H1 (cell line): Measurements from ENCODE around the gene LRP8. TPM values are rescaled to one million over a fixed set of nuclear protein-coding genes. Genes with fewer than 3 reads are reported as not detected.

Experiments used
- CTCF ChIA-PET: fragments of 300-600 bp; sonication (Branson Sonifier 250); formaldehyde crosslinking; loops from one replicate; lab custom pipeline; 2021; ENCODE audit not compliant: partially characterized antibody; lab: Charles Lee
- POLR2A ChIA-PET: fragments of 300-600 bp; sonication (Branson Sonifier 250); formaldehyde crosslinking; loops from one replicate; lab custom pipeline; 2021; ENCODE audit warnings: inconsistent platforms; ENCODE audit not compliant: partially characterized antibody; lab: Charles Lee
- DNase-seq, 2 experiments: peaks; one replicate each; pipeline versions ENCODE4 v3.0.0 to v3.0.0-alpha.2; 2010 to 2022; ENCODE audit warnings: low spot score in 2 of 2, low read depth in 1 of 2, mixed read lengths in 1 of 2
- FAIRE-seq: peaks from 2 replicates; lab custom pipeline; 2011; peaks lifted over from hg19 to GRCh38; lab: Jason Lieb, UNC
- H2AFZ ChIP-seq: 2 replicates; pipeline ENCODE4 v1.8.1; 2012; ENCODE audit warnings: low read length, inconsistent platforms
- H2AK5ac ChIP-seq: 2 replicates; pipeline ENCODE4 v1.6.1; 2013; ENCODE audit warnings: low read depth, low read length
- H2BK120ac ChIP-seq: replicated peaks from 2 replicates; pipeline ENCODE3; 2013; ENCODE audit warnings: low read depth, low read length, inconsistent platforms
- H2BK12ac ChIP-seq: 2 replicates; pipeline ENCODE4 v1.6.1; 2013; ENCODE audit warnings: low read depth, low read length
- H2BK15ac ChIP-seq: 2 replicates; pipeline ENCODE4 v1.6.1; 2013; ENCODE audit warnings: low read length
- H2BK20ac ChIP-seq: 2 replicates; pipeline ENCODE4 v1.6.1; 2013; ENCODE audit warnings: low read length
- H2BK5ac ChIP-seq: 2 replicates; pipeline ENCODE4 v1.6.1; 2013; ENCODE audit warnings: low read depth, low read length
- H3K14ac ChIP-seq: 2 replicates; pipeline ENCODE4 v1.6.1; 2013; ENCODE audit warnings: inconsistent platforms; ENCODE audit not compliant: insufficient read length
- H3K18ac ChIP-seq: 2 replicates; pipeline ENCODE4 v1.6.1; 2013; ENCODE audit warnings: low read length; ENCODE audit errors: extremely low read depth
- H3K23ac ChIP-seq: 2 replicates; pipeline ENCODE4 v1.6.1; 2013; ENCODE audit warnings: inconsistent platforms; ENCODE audit not compliant: insufficient read length
- H3K23me2 ChIP-seq: 2 replicates; pipeline ENCODE4 v1.6.1; 2013; ENCODE audit warnings: low read depth, low read length
- H3K27ac ChIP-seq: 2 replicates; pipeline ENCODE4 v1.6.1; 2011; ENCODE audit warnings: low read depth, low read length, inconsistent platforms
- H3K27me3 ChIP-seq, 4 experiments: replicated peaks in 1 of 4; 1 replicate in 1 of 4; 2 replicates in 3 of 4; pipeline versions ENCODE4 v1.6.1 to v1.8.1; 2011 to 2013; ENCODE audit warnings: low read length in 3 of 4, mild to moderate bottlenecking in 3 of 4, inconsistent platforms in 2 of 4, mixed read lengths in 2 of 4, moderate library complexity in 1 of 4; ENCODE audit not compliant: control insufficient read depth in 3 of 4, insufficient read depth in 3 of 4; ENCODE audit errors: extremely low read depth in 1 of 4
- H3K36me3 ChIP-seq, 4 experiments: 2 replicates each; pipeline versions ENCODE4 v1.6.1 to v1.8.1; 2011 to 2013; ENCODE audit warnings: mild to moderate bottlenecking in 4 of 4, low read length in 3 of 4, moderate library complexity in 2 of 4, control low read depth in 1 of 4, inconsistent platforms in 1 of 4; ENCODE audit not compliant: insufficient read depth in 4 of 4, control insufficient read depth in 2 of 4
- H3K4ac ChIP-seq: replicated peaks from 2 replicates; pipeline ENCODE3; 2013; ENCODE audit warnings: low read length, low read depth, mixed read lengths, inconsistent platforms; ENCODE audit not compliant: insufficient read length
- H3K4me1 ChIP-seq, 4 experiments: replicated peaks in 1 of 4; 1 replicate in 1 of 4; 2 replicates in 3 of 4; pipeline versions ENCODE4 v1.6.1 to v1.8.1; 2011 to 2013; ENCODE audit warnings: low read length in 3 of 4, inconsistent platforms in 2 of 4, mixed read lengths in 1 of 4; ENCODE audit not compliant: insufficient read depth in 4 of 4, control insufficient read depth in 3 of 4
- H3K4me2 ChIP-seq, 2 experiments: 2 replicates each; pipeline versions ENCODE4 v1.6.1 to v1.8.1; 2011 to 2013; ENCODE audit warnings: low read depth in 2 of 2, low read length in 2 of 2, control low read depth in 1 of 2, inconsistent platforms in 1 of 2, mild to moderate bottlenecking in 1 of 2; ENCODE audit not compliant: insufficient read depth in 1 of 2
- H3K4me3 ChIP-seq, 4 experiments: fragments of 200-600, 300-600 bp in 1 of 4; sonication (generic), shearing (Covaris generic), sonication (Bioruptor Twin) in 1 of 4; 2 replicates each; pipeline versions ENCODE4 v1.5.1 to v1.8.1; 2011 to 2016; ENCODE audit warnings: low read length in 4 of 4, low read depth in 3 of 4, control low read depth in 2 of 4, inconsistent platforms in 2 of 4, mild to moderate bottlenecking in 2 of 4, mixed read lengths in 1 of 4, moderate library complexity in 1 of 4; ENCODE audit not compliant: insufficient read depth in 2 of 4; ENCODE audit errors: extremely low read depth in 1 of 4
- H3K56ac ChIP-seq: replicated peaks from 2 replicates; pipeline ENCODE3; 2013; ENCODE audit warnings: low read depth, mild to moderate bottlenecking, mixed read lengths, low read length, inconsistent platforms; ENCODE audit not compliant: insufficient read length
- H3K79me1 ChIP-seq: 2 replicates; pipeline ENCODE4 v1.6.1; 2013; ENCODE audit warnings: low read depth, low read length, control low read depth
- H3K79me2 ChIP-seq, 2 experiments: 2 replicates each; pipeline versions ENCODE4 v1.6.1 to v1.8.1; 2012 to 2013; ENCODE audit warnings: low read length in 2 of 2, mild to moderate bottlenecking in 2 of 2, inconsistent platforms in 1 of 2; ENCODE audit not compliant: insufficient read depth in 2 of 2, control insufficient read depth in 1 of 2
- H3K9ac ChIP-seq, 4 experiments: replicated peaks in 1 of 4; 1 replicate in 1 of 4; 2 replicates in 3 of 4; pipeline versions ENCODE4 v1.6.1 to v1.8.1; 2011 to 2013; ENCODE audit warnings: low read depth in 3 of 4, low read length in 3 of 4, control low read depth in 2 of 4, mild to moderate bottlenecking in 2 of 4, moderate library complexity in 2 of 4, inconsistent platforms in 1 of 4; ENCODE audit errors: extremely low read depth in 1 of 4
- H3K9me3 ChIP-seq, 2 experiments: 2 replicates each; pipeline versions ENCODE4 v1.6.1 to v1.8.1; 2012 to 2013; ENCODE audit warnings: mild to moderate bottlenecking in 2 of 2, moderate library complexity in 2 of 2, control low read depth in 1 of 2, inconsistent platforms in 1 of 2, low read depth in 1 of 2, low read length in 1 of 2, mixed read lengths in 1 of 2; ENCODE audit not compliant: insufficient read depth in 2 of 2
- H4K20me1 ChIP-seq, 2 experiments: replicated peaks in 1 of 2; 2 replicates each; pipeline versions ENCODE3 to v1.8.1; 2011 to 2013; ENCODE audit warnings: inconsistent platforms in 2 of 2, low read length in 2 of 2, mild to moderate bottlenecking in 1 of 2; ENCODE audit not compliant: insufficient read depth in 2 of 2, control insufficient read depth in 1 of 2
- H4K5ac ChIP-seq: 2 replicates; pipeline ENCODE4 v1.6.1; 2013; ENCODE audit warnings: low read length, low read depth, mixed read lengths, inconsistent platforms; ENCODE audit not compliant: insufficient read length
- H4K8ac ChIP-seq: 2 replicates; pipeline ENCODE4 v1.8.0; 2013; ENCODE audit warnings: mild to moderate bottlenecking, moderate library complexity, low read length, inconsistent platforms; ENCODE audit not compliant: insufficient read depth; ENCODE audit errors: extremely low read depth
- H4K91ac ChIP-seq: replicated peaks from 2 replicates; pipeline ENCODE3; 2013; ENCODE audit warnings: low read length, mixed read lengths, inconsistent platforms; ENCODE audit not compliant: insufficient read length
- CBX8 ChIP-seq: fragments of 300-800, 300-1000 bp; sonication (generic); IDR thresholded peaks from 2 replicates; pipeline ENCODE4 v1.7.1; 2016; ENCODE audit warnings: low read depth, low read length, borderline replicate concordance
- CREB1 ChIP-seq: IDR thresholded peaks from 2 replicates; pipeline ENCODE4 v1.6.1; 2012; ENCODE audit warnings: inconsistent platforms
- CTBP2 ChIP-seq: IDR thresholded peaks from 2 replicates; pipeline ENCODE4 v1.7.0; 2011; ENCODE audit warnings: borderline replicate concordance, mild to moderate bottlenecking, moderate library complexity, mixed read lengths, low read length; ENCODE audit not compliant: insufficient read depth, insufficient read length
- CTCF ChIP-seq, 3 experiments: IDR thresholded peaks; 1 replicate in 2 of 3; 2 replicates in 1 of 3; pipeline versions ENCODE4 v1.5.1 to v1.6.1; 2011; ENCODE audit warnings: low read length in 3 of 3, mild to moderate bottlenecking in 3 of 3, inconsistent platforms in 2 of 3, low read depth in 1 of 3, moderate library complexity in 1 of 3; ENCODE audit not compliant: insufficient read depth in 1 of 3; ENCODE audit errors: control extremely low read depth in 1 of 3
- MAFK ChIP-seq: IDR thresholded peaks from 2 replicates; pipeline ENCODE4 v1.6.1; 2012; ENCODE audit warnings: low read depth, mild to moderate bottlenecking, improper control_type of control experiment, low read length
- POLR2A ChIP-seq, 2 experiments: IDR thresholded peaks; 1 replicate in 1 of 2; 2 replicates in 1 of 2; pipeline ENCODE4 v1.6.1; 2011; ENCODE audit warnings: low read depth in 2 of 2, low read length in 2 of 2, mild to moderate bottlenecking in 2 of 2; ENCODE audit errors: control extremely low read depth in 1 of 2
- RBBP5 ChIP-seq: IDR thresholded peaks from 2 replicates; pipeline ENCODE4 v1.7.1; 2012; ENCODE audit warnings: low read depth, mild to moderate bottlenecking, inconsistent platforms, low read length, moderate library complexity, borderline replicate concordance
- SP2 ChIP-seq: IDR thresholded peaks from 2 replicates; pipeline ENCODE4 v1.6.1; 2012; ENCODE audit warnings: mild to moderate bottlenecking, low read length, inconsistent platforms
- TAF1 ChIP-seq: IDR thresholded peaks from 2 replicates; pipeline ENCODE4 v1.6.1; 2011; ENCODE audit warnings: mild to moderate bottlenecking, low read depth, low read length
- WGBS, 2 experiments: shearing (Covaris generic) in 1 of 2; methylation state at CpG; one replicate each; pipeline versions ENCODE4 v1.1.6 to v1.1.7; 2013 to 2015; ENCODE audit warnings: low lambda C conversion rate in 2 of 2, mixed read lengths in 2 of 2, inconsistent platforms in 1 of 2, low coverage in 1 of 2, missing lambda C conversion rate in 1 of 2; ENCODE audit not compliant: insufficient replicate concordance in 2 of 2, insufficient coverage in 1 of 2, insufficient read length in 1 of 2; ENCODE audit errors: extremely low coverage in 1 of 2, missing lambda C conversion rate in 1 of 2; 5-methylcytosine and 5-hydroxymethylcytosine counted together
- polyA plus RNA-seq, 7 experiments: library from polyadenylated mRNA; depleted of rRNA in 3 of 7; stranded (reverse) in 5 of 7; unstranded in 2 of 7; fragments of >200 nt in 5 of 7; fragments of 200-250 nt in 2 of 7; gene quantifications; 1 replicate in 5 of 7; 2 replicates in 1 of 7; 4 replicates in 1 of 7; pipeline versions ENCODE4 v1.2.1 to v1.2.3, GENCODE V29; 2011 to 2013; ENCODE audit warnings: missing spikeins in 2 of 7, mixed read lengths in 2 of 7
- total RNA-seq: library from RNA; stranded (reverse); fragmentation: NEBNext Ultra II Directional; extraction: Animal tissue kit (Norgen Biotek cat#: 25700); gene quantifications from 2 replicates; pipeline ENCODE4 v1.2.1, GENCODE V29; 2021

Gene LRP8
- total and polyA plus RNA-seq, 2 of the 8 experiments (the other 6 are each of a cell fraction or from before 2014, with no cell fraction given): 63.2 to 66.4 TPM

- Histone ChIP-seq H2BK20ac (no peak overlapping the region), H3K9ac (no peak overlapping the region), H3K4ac (no peak overlapping the region), H4K8ac (no peak overlapping the region; the same call in 1 of the 2 replicates), H3K56ac (no peak overlapping the region), H2BK12ac (no peak overlapping the region), H2BK15ac (no peak overlapping the region), H3K4me3 (no peak overlapping the region), H3K79me1 (peaks cover 44% of the 10 kb centered on the region), H4K5ac (no peak overlapping the region), H2BK5ac (no peak overlapping the region), H3K4me2 (no peak overlapping the region), H3K18ac (no peak overlapping the region), H3K4me1 (peaks cover 0 to 5% (median under 1%) of the 10 kb centered on the region in 4 experiments; a peak in 1 of 7 replicates), H2AFZ (no peak overlapping the region), H3K14ac (no peak overlapping the region), H4K91ac (no peak overlapping the region), H3K23ac (no peak overlapping the region), H4K20me1 (peaks cover 17 to 44% of the 10 kb centered on the region in 2 experiments), H2AK5ac (no peak overlapping the region), H3K23me2 (no peaks in the 10 kb centered on the region), H2BK120ac (no peak overlapping the region), H3K79me2 (peaks cover 0 to 39% of the 10 kb centered on the region in 2 experiments; a peak in 2 of 4 replicates), H3K27me3 (no peaks in the 10 kb centered on the region), H3K36me3 (peaks cover 0 to 7% (median 3%) of the 10 kb centered on the region in 4 experiments; a peak in 2 of 8 replicates), H3K27ac (no peak overlapping the region), H3K9me3 (no peaks in the 10 kb centered on the region)
- DNase-seq (no peak), FAIRE-seq (no peak)
- 90% methylated on average over 3 of the region's 3 CpGs; no CpG with 5 or more reads in 1 of the 2 experiments for WGBS, 2 experiments
- ChIA-PET CTCF (interaction anchor here (0.9 to 11.3 kb wide), 7 partner anchors 9 to 98 kb away, joined by 3 to 103 read pairs (median 8); no protein-coding TSS in a partner anchor), POLR2A (interaction anchor here (1.8 to 1.9 kb wide), 3 partner anchors 15 to 31 kb away, joined by 4 read pairs; no protein-coding TSS in a partner anchor)
- TF ChIP-seq TAF1: no peak
- TF ChIP-seq CTBP2: no peak
- TF ChIP-seq SP2: no peak
- TF ChIP-seq POLR2A (IDR thresholded peaks at IDR 0.05; ENCODE audit: control extremely low read depth in 1 of 2, low read depth in 2 of 2, low read length in 2 of 2): no peak
- no peak for TF ChIP-seq CBX8
- no peak for TF ChIP-seq RBBP5
- no peak for TF ChIP-seq CREB1
- TF ChIP-seq CTCF (IDR thresholded peaks at IDR 0.05; ENCODE audit: control extremely low read depth in 1 of 3, insufficient read depth in 1 of 3, low read depth in 1 of 3, low read length in 3 of 3): no peak
- TF ChIP-seq MAFK: no peak
These were observed 32.6 kb downstream of the LRP8 start for GRCh38 chr1:53295295-53295694.
